ENCODE measurements around the gene LIM2.

DNA sequence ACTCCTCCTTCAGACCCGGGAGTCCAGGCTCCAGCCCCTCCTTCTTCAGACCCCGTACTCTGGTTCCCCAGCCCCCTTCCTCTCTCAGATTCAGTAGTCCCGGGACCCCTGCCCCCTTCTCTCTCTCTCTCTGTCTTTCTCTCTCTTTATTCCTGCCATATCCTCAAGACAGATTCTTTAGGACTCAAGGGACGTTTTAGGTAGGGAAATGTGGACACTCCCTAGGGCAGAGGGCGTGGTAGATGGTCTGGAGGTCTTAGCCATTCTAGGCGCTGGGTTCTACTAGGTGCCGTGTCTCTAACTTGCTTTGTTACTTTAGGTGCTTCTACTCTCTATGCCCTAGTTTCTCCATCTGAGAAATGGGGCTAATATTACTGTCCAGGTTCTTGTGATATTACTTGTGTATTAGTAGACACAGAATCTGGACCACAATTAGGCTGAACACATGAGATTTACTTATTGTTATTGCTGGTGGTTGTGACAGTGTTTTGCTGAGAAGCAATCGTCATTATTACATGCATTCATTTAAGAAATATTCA, 3.4 kb upstream of the LIM2 start:
- TF ChIP-seq, protein P1, sequence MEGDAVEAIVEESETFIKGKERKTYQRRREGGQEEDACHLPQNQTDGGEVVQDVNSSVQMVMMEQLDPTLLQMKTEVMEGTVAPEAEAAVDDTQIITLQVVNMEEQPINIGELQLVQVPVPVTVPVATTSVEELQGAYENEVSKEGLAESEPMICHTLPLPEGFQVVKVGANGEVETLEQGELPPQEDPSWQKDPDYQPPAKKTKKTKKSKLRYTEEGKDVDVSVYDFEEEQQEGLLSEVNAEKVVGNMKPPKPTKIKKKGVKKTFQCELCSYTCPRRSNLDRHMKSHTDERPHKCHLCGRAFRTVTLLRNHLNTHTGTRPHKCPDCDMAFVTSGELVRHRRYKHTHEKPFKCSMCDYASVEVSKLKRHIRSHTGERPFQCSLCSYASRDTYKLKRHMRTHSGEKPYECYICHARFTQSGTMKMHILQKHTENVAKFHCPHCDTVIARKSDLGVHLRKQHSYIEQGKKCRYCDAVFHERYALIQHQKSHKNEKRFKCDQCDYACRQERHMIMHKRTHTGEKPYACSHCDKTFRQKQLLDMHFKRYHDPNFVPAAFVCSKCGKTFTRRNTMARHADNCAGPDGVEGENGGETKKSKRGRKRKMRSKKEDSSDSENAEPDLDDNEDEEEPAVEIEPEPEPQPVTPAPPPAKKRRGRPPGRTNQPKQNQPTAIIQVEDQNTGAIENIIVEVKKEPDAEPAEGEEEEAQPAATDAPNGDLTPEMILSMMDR (conservative IDR thresholded peaks at IDR 0.05; ENCODE audit: low read depth, low read length), result no peak
- TF ChIP-seq MAZ (IDR thresholded peaks at IDR 0.05; ENCODE audit: borderline replicate concordance, low read depth, low read length) (no peak), RAD21 (IDR thresholded peaks at IDR 0.05; ENCODE audit: low read length) (no peak), SMC3 (IDR thresholded peaks at IDR 0.05; ENCODE audit: low read depth, low read length) (no peak), POLR2A (IDR thresholded peaks at IDR 0.05; ENCODE audit: low read depth, low read length) (no peak), RFX5 (IDR thresholded peaks at IDR 0.05; ENCODE audit: low read depth, low read length) (no peak), RCOR1 (IDR thresholded peaks at IDR 0.05; ENCODE audit: insufficient replicate concordance, low read length) (no peak), CEBPB (IDR thresholded peaks at IDR 0.05; ENCODE audit: low read depth, low read length) (no peak), FOS (IDR thresholded peaks at IDR 0.05; ENCODE audit: low read depth, low read length) (no peak)
- TF ChIP-seq, protein P2, sequence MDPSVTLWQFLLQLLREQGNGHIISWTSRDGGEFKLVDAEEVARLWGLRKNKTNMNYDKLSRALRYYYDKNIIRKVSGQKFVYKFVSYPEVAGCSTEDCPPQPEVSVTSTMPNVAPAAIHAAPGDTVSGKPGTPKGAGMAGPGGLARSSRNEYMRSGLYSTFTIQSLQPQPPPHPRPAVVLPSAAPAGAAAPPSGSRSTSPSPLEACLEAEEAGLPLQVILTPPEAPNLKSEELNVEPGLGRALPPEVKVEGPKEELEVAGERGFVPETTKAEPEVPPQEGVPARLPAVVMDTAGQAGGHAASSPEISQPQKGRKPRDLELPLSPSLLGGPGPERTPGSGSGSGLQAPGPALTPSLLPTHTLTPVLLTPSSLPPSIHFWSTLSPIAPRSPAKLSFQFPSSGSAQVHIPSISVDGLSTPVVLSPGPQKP (IDR thresholded peaks at IDR 0.05; ENCODE audit: borderline replicate concordance, low read depth, low read length), result no peak
- TF ChIP-seq, protein P3, sequence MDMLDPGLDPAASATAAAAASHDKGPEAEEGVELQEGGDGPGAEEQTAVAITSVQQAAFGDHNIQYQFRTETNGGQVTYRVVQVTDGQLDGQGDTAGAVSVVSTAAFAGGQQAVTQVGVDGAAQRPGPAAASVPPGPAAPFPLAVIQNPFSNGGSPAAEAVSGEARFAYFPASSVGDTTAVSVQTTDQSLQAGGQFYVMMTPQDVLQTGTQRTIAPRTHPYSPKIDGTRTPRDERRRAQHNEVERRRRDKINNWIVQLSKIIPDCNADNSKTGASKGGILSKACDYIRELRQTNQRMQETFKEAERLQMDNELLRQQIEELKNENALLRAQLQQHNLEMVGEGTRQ (IDR thresholded peaks at IDR 0.05; ENCODE audit: low read depth, low read length), result no peak

Data from IMR-90 (cell line).